Adipose tissue (tissue), 3 donors: ENCODE data around the gene KDM5D. TPM values are rescaled to one million over a fixed set of nuclear protein-coding genes. Genes with fewer than 3 reads are reported as not detected.
A peak's percentile ranks its signal among the peaks of the same experiment; 100 is the strongest.

Source experiments
- H3K27ac ChIP-seq: one replicate; pipeline ENCODE4 v1.5.1; 2013; ENCODE audit warnings: low read depth, low read length
- WGBS, 3 donors: extraction: QIAGEN DNeasy Blood & Tissue Kit; methylation state at CpG; one replicate each; pipeline ENCODE4 v1.1.7; 2013; 5-methylcytosine and 5-hydroxymethylcytosine counted together
- polyA plus RNA-seq, 3 donors: library from polyadenylated mRNA; stranded (reverse); fragments of 200-250 nt; gene quantifications; one replicate each; pipeline ENCODE4 v1.2.3, GENCODE V29; 2013
- donor health status: healthy with polysubstance abuse.
- donor health status: Bipolar disorder and iron deficiency.
- donor health status: healthy.

The KDM5D gene
- polyA plus RNA-seq: 10 to 100 TPM in 2 of 3 donors, under 1 TPM in 1; 0.03 to 21.0 (median 20.2) TPM

- H3K27ac ChIP-seq: peak within 1 kb of the TSS; percentile 19
- WGBS, 3 donors: 0% methylated on average over 52 of the region's 52 CpGs; no CpG with 5 or more reads in 1 of the 3 donors
Observed at GRCh38 chrY:19744381-19745378, at the start of gene KDM5D. Gene KDM5D (minus strand): TSS chrY:19744726. CDS start chrY:19744534, 192 bp downstream.

DNA sequence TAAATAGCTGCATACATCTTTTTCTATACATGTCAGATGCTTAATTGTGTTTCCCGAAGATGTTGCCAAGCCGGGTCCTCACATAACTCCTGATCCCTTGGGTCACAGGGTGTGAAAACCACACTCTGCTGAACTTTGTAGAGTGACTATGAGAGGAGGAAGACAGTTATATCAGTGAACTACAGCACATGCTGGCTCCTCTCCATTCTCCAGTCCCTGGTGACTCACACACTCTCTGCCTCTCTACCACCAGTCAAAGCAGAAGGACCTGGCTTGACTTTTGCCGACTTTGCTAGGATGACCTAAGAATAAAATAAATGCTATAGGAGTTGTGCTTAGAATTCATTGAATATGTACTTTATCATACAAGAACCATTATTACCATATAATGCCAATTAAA lies 23.8 kb upstream of the KDM5D start:
- no peak overlapping the region for H3K27ac ChIP-seq
- 80 to 81% methylated on average over 3 of the region's 3 CpGs; no CpG with 5 or more reads in 1 of the 3 donors for WGBS, 3 donors

DNA sequence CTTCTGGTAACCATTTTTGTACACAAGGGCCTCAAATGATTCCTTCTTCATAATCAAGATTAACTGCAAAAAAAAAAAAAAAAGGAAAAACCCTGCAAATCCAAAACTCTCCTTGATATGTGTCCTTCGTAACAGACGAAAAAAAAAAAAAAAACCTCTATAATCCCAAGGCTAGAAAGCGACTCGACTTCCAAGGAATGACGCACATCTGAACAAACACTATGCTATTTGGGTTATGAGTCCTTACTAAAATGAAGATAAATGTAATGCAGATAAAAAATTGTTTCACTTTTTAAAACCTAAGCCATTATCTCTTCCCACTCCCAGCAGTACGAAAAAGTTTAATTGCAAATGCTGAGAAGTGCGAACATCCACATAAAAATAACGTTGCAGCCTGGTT lies 1.2 kb downstream of the KDM5D start:
- no peak overlapping the region for H3K27ac ChIP-seq
- WGBS, 3 donors: 26 to 69% methylated on average over 7 to 8 of the region's 8 CpGs; no CpG with 5 or more reads in 1 of the 3 donors

GRCh38 chrY:19742153-19742552 lies 2.4 kb downstream of the KDM5D start:
- H3K27ac ChIP-seq: no peak overlapping the region

DNA sequence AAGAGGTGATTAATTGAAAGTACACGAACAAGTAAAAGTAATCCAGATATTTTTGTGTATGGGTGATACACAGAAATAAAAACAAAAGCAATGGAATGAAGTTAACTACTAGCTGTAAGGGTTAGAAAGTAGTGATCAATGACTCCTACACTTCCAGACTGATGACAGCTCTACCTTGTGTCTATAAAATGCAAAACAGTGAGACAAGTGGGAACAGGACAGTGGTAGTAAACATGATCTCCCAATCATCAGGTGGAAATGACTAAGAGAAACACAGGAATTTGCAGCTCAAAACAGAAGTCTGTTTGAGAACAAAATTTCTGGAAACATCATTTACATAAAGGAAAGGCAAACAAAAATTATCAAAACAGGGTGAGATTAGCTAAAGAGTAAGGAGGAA lies 10.1 kb downstream of the KDM5D start:
- WGBS, 3 donors: 54 to 79% methylated on average over 1 of the region's 1 CpG; no CpG with 5 or more reads in 1 of the 3 donors
- H3K27ac ChIP-seq: no peak overlapping the region

GRCh38 chrY:19717950-19718349 lies 26.6 kb downstream of the KDM5D start:
- H3K27ac ChIP-seq: no peak overlapping the region

- no peak overlapping the region for H3K27ac ChIP-seq
- 90 to 97% methylated on average over 3 of the region's 3 CpGs; no CpG with 5 or more reads in 1 of the 3 donors for WGBS, 3 donors
Observed at GRCh38 chrY:19717146-19717545, 27.4 kb downstream of the KDM5D start.

- H3K27ac ChIP-seq: no peak overlapping the region
- WGBS, 3 donors: 73 to 91% methylated on average over 5 of the region's 5 CpGs; no CpG with 5 or more reads in 1 of the 3 donors
Observed at GRCh38 chrY:19715226-19715625, 29.3 kb downstream of the KDM5D start.

DNA sequence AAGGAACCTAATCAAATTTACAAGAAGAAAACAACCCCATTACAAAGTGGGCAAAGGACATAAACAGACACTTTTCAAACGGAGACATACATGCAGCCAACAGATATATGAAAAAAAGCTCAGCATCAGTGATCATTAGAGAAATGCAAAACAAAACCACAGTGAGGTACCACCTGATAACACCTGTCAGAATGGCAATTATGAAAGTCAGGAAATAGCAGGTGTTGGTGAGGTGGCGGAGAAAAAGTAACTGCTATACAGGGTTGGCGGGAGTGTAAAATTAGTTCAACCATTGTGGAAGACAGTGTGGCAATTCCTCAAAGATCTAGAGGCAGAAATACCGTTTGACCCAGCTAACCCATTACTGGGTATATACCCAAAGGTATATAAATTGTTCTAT lies 31.1 kb downstream of the KDM5D start:
- WGBS, 3 donors: 94 to 99% methylated on average over 4 of the region's 4 CpGs; no CpG with 5 or more reads in 1 of the 3 donors
- H3K27ac ChIP-seq: no peak overlapping the region

- H3K27ac ChIP-seq: no peak overlapping the region
- 71 to 92% methylated on average over 13 to 14 of the region's 14 CpGs; no CpG with 5 or more reads in 1 of the 3 donors for WGBS, 3 donors
Observed at GRCh38 chrY:19706273-19706672, 38.3 kb downstream of the KDM5D start.

DNA sequence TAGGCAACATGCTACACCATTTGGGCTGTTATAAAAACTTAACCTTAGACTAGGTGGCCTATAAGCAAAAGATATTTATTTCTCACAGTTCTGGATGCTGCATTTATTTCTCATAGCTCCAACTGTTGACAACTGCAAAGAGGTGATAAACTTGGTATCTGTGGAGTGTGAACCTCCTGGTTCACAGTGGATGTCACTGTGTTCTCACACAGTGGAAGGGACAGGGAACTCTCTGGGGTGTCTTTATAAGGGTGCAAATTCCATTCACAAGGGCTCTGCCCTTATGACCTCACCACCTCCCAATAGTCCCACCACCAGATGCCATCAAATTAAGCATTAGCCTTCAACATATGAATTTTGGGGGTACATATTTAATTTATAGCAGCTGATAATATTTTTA lies 46.0 kb downstream of the KDM5D start:
- H3K27ac ChIP-seq: no peak overlapping the region

- H3K27ac ChIP-seq: no peak overlapping the region
- WGBS, 3 donors: 0% methylated on average over 1 of the region's 1 CpG; no CpG with 5 or more reads in 1 of the 3 donors
Observed at GRCh38 chrY:19680821-19681220, 63.7 kb downstream of the KDM5D start.
